Upper lobe of left lung (tissue), 4 donors: ENCODE results near the gene CRABP1.

Experiments
- POLR2A ChIP-seq, 4 donors: fragments of 450-650 bp; IDR thresholded peaks; one replicate each; pipeline ENCODE4 v1.5.1; 2016 to 2017; ENCODE audit warnings: antibody characterized with exemption in 4 of 4, mild to moderate bottlenecking in 2 of 4
- POLR2AphosphoS5 ChIP-seq, 2 donors: sonication (generic); formaldehyde crosslinking; IDR thresholded peaks; one replicate each; pipeline ENCODE4 v1.5.1; 2017; ENCODE audit warnings: antibody characterized with exemption in 2 of 2
- TF ChIP-seq, protein P1 (sequence below), 6 experiments: fragments of 450-650 bp in 4 of 6; fragments of 200-600 bp in 2 of 6; sonication (generic) in 2 of 6; IDR thresholded peaks; one replicate each; pipeline ENCODE4 v1.5.1; 2016 to 2019; ENCODE audit warnings: antibody characterized with exemption in 6 of 6

DNA sequence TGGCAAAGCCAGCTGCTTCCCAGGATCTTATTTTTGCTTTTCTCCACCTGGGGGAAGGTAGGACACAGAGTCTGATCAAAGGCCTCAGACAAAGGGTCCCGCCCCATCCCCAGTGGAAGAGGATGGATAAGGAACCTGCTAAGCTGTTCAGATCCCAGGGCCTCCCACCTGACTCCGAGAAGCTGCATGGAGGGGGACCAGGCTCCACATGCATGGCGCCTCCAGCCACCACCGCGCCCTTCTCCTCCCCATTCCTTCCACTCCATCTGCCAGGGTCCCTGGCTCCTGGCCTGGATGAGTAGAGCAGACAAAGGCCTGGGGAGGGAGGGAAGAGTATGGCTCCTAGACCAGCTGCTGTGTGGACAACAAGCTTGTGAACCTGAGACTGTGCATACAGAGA is 20.0 kb upstream of the CRABP1 start:
- TF ChIP-seq, protein P1, sequence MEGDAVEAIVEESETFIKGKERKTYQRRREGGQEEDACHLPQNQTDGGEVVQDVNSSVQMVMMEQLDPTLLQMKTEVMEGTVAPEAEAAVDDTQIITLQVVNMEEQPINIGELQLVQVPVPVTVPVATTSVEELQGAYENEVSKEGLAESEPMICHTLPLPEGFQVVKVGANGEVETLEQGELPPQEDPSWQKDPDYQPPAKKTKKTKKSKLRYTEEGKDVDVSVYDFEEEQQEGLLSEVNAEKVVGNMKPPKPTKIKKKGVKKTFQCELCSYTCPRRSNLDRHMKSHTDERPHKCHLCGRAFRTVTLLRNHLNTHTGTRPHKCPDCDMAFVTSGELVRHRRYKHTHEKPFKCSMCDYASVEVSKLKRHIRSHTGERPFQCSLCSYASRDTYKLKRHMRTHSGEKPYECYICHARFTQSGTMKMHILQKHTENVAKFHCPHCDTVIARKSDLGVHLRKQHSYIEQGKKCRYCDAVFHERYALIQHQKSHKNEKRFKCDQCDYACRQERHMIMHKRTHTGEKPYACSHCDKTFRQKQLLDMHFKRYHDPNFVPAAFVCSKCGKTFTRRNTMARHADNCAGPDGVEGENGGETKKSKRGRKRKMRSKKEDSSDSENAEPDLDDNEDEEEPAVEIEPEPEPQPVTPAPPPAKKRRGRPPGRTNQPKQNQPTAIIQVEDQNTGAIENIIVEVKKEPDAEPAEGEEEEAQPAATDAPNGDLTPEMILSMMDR (IDR thresholded peaks at IDR 0.05): no peak
- TF ChIP-seq POLR2AphosphoS5 (IDR thresholded peaks at IDR 0.05): no peak
- no peak for TF ChIP-seq POLR2A (IDR thresholded peaks at IDR 0.05)
